Prostate gland (tissue), 2 donors: Measurements from ENCODE around the gene FLYWCH1. TPM values are rescaled to one million over a fixed set of nuclear protein-coding genes. Genes with fewer than 3 reads are reported as not detected.

Experiments
- DNase-seq: peaks from one replicate; pipeline ENCODE4 v3.0.0-alpha.2; 2019; ENCODE audit warnings: low spot score
- H3K27ac ChIP-seq, 2 donors: fragments of 200-600 bp; sonication (generic); 2 replicates each; pipeline ENCODE4 v1.5.1; 2017 to 2019
- H3K27me3 ChIP-seq: fragments of 200-600 bp; sonication (generic); replicated peaks from 2 replicates; pipeline ENCODE4 v1.5.1; 2019; ENCODE audit not compliant: insufficient read depth
- H3K36me3 ChIP-seq, 2 donors: fragments of 200-600 bp; sonication (generic); 1 replicate in 1 of 2; 2 replicates in 1 of 2; pipeline versions ENCODE4 v1.5.1 to v1.8.1; 2017 to 2019
- H3K4me1 ChIP-seq: fragments of 200-600 bp; sonication (generic); replicated peaks from 2 replicates; pipeline ENCODE4 v1.5.1; 2019
- H3K4me3 ChIP-seq, 2 donors: fragments of 200-600 bp; sonication (generic); 2 replicates each; pipeline ENCODE4 v1.5.1; 2017 to 2019
- H3K9me3 ChIP-seq: fragments of 200-600 bp; sonication (generic); 2 replicates; pipeline ENCODE4 v1.5.1; 2017
- CTCF ChIP-seq, 4 experiments: fragments of 200-600 bp in 2 of 4; fragments of 450-650 bp in 2 of 4; sonication (generic) in 2 of 4; IDR thresholded peaks; 1 replicate in 3 of 4; 2 replicates in 1 of 4; pipeline ENCODE4 v1.5.1; 2016 to 2019; ENCODE audit warnings: antibody characterized with exemption in 4 of 4, mild to moderate bottlenecking in 2 of 4, moderate library complexity in 2 of 4
- POLR2A ChIP-seq: fragments of 450-650 bp; IDR thresholded peaks from one replicate; pipeline ENCODE4 v1.6.1; 2016; ENCODE audit warnings: antibody characterized with exemption, mild to moderate bottlenecking
- POLR2AphosphoS5 ChIP-seq: sonication (generic); formaldehyde crosslinking; IDR thresholded peaks from one replicate; pipeline ENCODE4 v1.6.1; 2017; ENCODE audit warnings: antibody characterized with exemption
- WGBS: methylation state at CpG from one replicate; pipeline ENCODE4 v1.1.5; 2018; 5-methylcytosine and 5-hydroxymethylcytosine counted together
- intact Hi-C: fragments of 100-400 bp; cut with DNase I; formaldehyde crosslinking; loops from one replicate; pipeline ENCODE4 v1.14.2; 2022
- total RNA-seq, 2 donors: library from RNA; depleted of rRNA; stranded (reverse); fragments of >200 nt; gene quantifications; one replicate each; pipeline ENCODE4 v1.1.0, GENCODE V29; 2016

The FLYWCH1 gene
- total RNA-seq, 2 donors from 2014 or later = 53.0 to 55.6 TPM

- 65% methylated on average over 13 of the region's 15 CpGs for WGBS
- Histone ChIP-seq H3K9me3 (no peaks in the 10 kb centered on the region), H3K36me3 (no peaks in the 10 kb centered on the region), H3K27ac (no peak overlapping the region), H3K4me1 (no peaks in the 10 kb centered on the region), H3K27me3 (no peaks in the 10 kb centered on the region), H3K4me3 (no peak overlapping the region)
- intact Hi-C loops = no loop called here
- no peak for TF ChIP-seq POLR2AphosphoS5
- no peak for TF ChIP-seq CTCF (IDR thresholded peaks at IDR 0.05)
- no peak for DNase-seq
Observed at GRCh38 chr16:2985893-2986355, 74.2 kb downstream of the FLYWCH1 start.

GRCh38 chr16:2986623-2987188, 75.0 kb downstream of the FLYWCH1 start:
- intact Hi-C loops = no loop called here
- DNase-seq = no peak
- TF ChIP-seq POLR2A (no peak), CTCF (IDR thresholded peaks at IDR 0.05) (no peak), POLR2AphosphoS5 (no peak)
- H3K4me3 ChIP-seq = no peak overlapping the region
- 82% methylated on average over 13 of the region's 17 CpGs for WGBS
- no peaks in the 10 kb centered on the region for H3K4me1 ChIP-seq
- no peaks in the 10 kb centered on the region for H3K27me3 ChIP-seq
- H3K9me3 ChIP-seq = no peaks in the 10 kb centered on the region
- H3K27ac ChIP-seq = no peak overlapping the region
- no peaks in the 10 kb centered on the region for H3K36me3 ChIP-seq

GRCh38 chr16:2987286-2987685, 75.6 kb downstream of the FLYWCH1 start:
- TF ChIP-seq POLR2AphosphoS5 (no peak), CTCF (IDR thresholded peaks at IDR 0.05) (no peak), POLR2A (no peak)
- Histone ChIP-seq H3K9me3 (no peaks in the 10 kb centered on the region), H3K4me3 (no peak overlapping the region), H3K36me3 (no peaks in the 10 kb centered on the region), H3K27me3 (no peaks in the 10 kb centered on the region), H3K4me1 (no peaks in the 10 kb centered on the region), H3K27ac (no peak overlapping the region)
- intact Hi-C loops = no loop called here
- WGBS = 79% methylated on average over 9 of the region's 9 CpGs
- DNase-seq = no peak

- Histone ChIP-seq H3K9me3 (no peaks in the 10 kb centered on the region), H3K4me3 (no peak overlapping the region), H3K27me3 (no peaks in the 10 kb centered on the region), H3K36me3 (no peaks in the 10 kb centered on the region), H3K27ac (no peak overlapping the region), H3K4me1 (no peaks in the 10 kb centered on the region)
- WGBS = 34% methylated on average over 8 of the region's 8 CpGs
- TF ChIP-seq POLR2AphosphoS5 (no peak), CTCF (IDR thresholded peaks at IDR 0.05) (no peak), POLR2A (no peak)
- intact Hi-C loops = no loop called here
- no peak for DNase-seq
Observed at GRCh38 chr16:2987833-2988232, 76.1 kb downstream of the FLYWCH1 start.

GRCh38 chr16:2988590-2989099, 76.9 kb downstream of the FLYWCH1 start:
- H3K36me3 ChIP-seq = no peaks in the 10 kb centered on the region
- TF ChIP-seq POLR2A (no peak), POLR2AphosphoS5 (no peak), CTCF (IDR thresholded peaks at IDR 0.05) (no peak)
- no peak overlapping the region for H3K4me3 ChIP-seq
- 41% methylated on average over 8 of the region's 8 CpGs for WGBS
- no peaks in the 10 kb centered on the region for H3K27me3 ChIP-seq
- no peaks in the 10 kb centered on the region for H3K9me3 ChIP-seq
- intact Hi-C loops = no loop called here
- DNase-seq = no peak
- no peak overlapping the region for H3K27ac ChIP-seq
- no peaks in the 10 kb centered on the region for H3K4me1 ChIP-seq
